Effector memory CD4-positive, alpha-beta T cell (primary cell): Measurements from ENCODE around the gene TRIO.
A peak's percentile ranks its signal among the peaks of the same experiment; 100 is the strongest.

Experiments used
- DNase-seq, 3 donors: peaks; one replicate each; pipeline ENCODE4 v3.0.0-alpha.2; 2020
- H3K27ac ChIP-seq: 2 replicates; pipeline ENCODE4 v1.7.0; 2013; ENCODE audit warnings: mild to moderate bottlenecking, low read length, moderate library complexity; ENCODE audit not compliant: insufficient read depth, poor library complexity, severe bottlenecking
- H3K27me3 ChIP-seq: replicated peaks from 2 replicates; pipeline ENCODE4 v1.7.0; 2013; ENCODE audit warnings: mild to moderate bottlenecking, low read length; ENCODE audit not compliant: insufficient read depth, control insufficient read depth, poor library complexity, severe bottlenecking
- H3K36me3 ChIP-seq: 2 replicates; pipeline ENCODE4 v1.7.0; 2013; ENCODE audit warnings: mild to moderate bottlenecking, low read length, moderate library complexity; ENCODE audit not compliant: control insufficient read depth, insufficient read depth
- H3K4me1 ChIP-seq: 2 replicates; pipeline ENCODE4 v1.7.0; 2013; ENCODE audit warnings: low read length, mild to moderate bottlenecking; ENCODE audit not compliant: control insufficient read depth, insufficient read depth, poor library complexity, severe bottlenecking
- H3K4me3 ChIP-seq: 2 replicates; pipeline ENCODE4 v1.7.0; 2013; ENCODE audit warnings: low read length, low read depth, mild to moderate bottlenecking; ENCODE audit not compliant: insufficient read depth, poor library complexity, severe bottlenecking
- H3K9me3 ChIP-seq: 2 replicates; pipeline ENCODE4 v1.7.0; 2013; ENCODE audit warnings: mild to moderate bottlenecking, low read length, moderate library complexity; ENCODE audit not compliant: control insufficient read depth

TRIO gene

GRCh38 chr5:14341571-14342230, 198.6 kb downstream of the TRIO start:
- no peak overlapping the region for H3K27ac ChIP-seq
- no peaks in the 10 kb centered on the region for H3K4me1 ChIP-seq
- H3K4me3 ChIP-seq = no peak overlapping the region
- DNase-seq = no peak
- no peaks in the 10 kb centered on the region for H3K9me3 ChIP-seq
- no peaks in the 10 kb centered on the region for H3K27me3 ChIP-seq
- H3K36me3 ChIP-seq = no peaks in the 10 kb centered on the region

- Histone ChIP-seq H3K4me3 (no peak overlapping the region), H3K36me3 (no peaks in the 10 kb centered on the region)
- no peak for DNase-seq
These were observed 199.2 kb downstream of the TRIO start for GRCh38 chr5:14342306-14342705.

DNA sequence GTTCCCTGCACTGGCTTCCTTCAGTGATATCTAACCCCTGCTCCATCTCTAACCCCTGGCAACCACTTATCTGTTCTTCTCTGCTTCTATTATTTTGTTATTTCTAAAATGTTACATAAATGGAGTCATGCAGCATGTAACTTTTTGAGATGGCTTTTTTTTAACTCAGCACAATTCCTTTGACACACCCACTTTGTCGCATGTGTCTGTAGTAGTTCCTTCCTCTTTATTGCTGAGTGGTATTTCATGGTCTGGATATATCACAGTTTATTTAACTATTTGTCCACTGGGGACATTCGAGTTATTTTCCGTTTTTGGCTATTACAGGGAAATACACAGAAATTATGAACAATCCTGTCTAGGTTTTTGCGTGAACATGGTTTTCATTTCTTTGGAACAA, 200.2 kb downstream of the TRIO start:
- Histone ChIP-seq H3K27me3 (no peaks in the 10 kb centered on the region), H3K9me3 (no peaks in the 10 kb centered on the region), H3K4me1 (no peaks in the 10 kb centered on the region), H3K27ac (no peak overlapping the region), H3K36me3 (no peaks in the 10 kb centered on the region), H3K4me3 (no peak overlapping the region)
- no peak for DNase-seq

More at GRCh38 chr5:14342306-14342705, 199.2 kb downstream of the TRIO start:
- no peak overlapping the region for H3K27ac ChIP-seq
- no peaks in the 10 kb centered on the region for H3K9me3 ChIP-seq
- H3K4me1 ChIP-seq = no peaks in the 10 kb centered on the region
- no peaks in the 10 kb centered on the region for H3K27me3 ChIP-seq

- Histone ChIP-seq H3K27me3 (no peaks in the 10 kb centered on the region), H3K4me1 (no peaks in the 10 kb centered on the region), H3K4me3 (no peak overlapping the region), H3K27ac (no peak overlapping the region), H3K36me3 (no peaks in the 10 kb centered on the region), H3K9me3 (no peaks in the 10 kb centered on the region)
- no peak for DNase-seq
These were observed 204.4 kb downstream of the TRIO start for GRCh38 chr5:14347522-14347921.

DNA sequence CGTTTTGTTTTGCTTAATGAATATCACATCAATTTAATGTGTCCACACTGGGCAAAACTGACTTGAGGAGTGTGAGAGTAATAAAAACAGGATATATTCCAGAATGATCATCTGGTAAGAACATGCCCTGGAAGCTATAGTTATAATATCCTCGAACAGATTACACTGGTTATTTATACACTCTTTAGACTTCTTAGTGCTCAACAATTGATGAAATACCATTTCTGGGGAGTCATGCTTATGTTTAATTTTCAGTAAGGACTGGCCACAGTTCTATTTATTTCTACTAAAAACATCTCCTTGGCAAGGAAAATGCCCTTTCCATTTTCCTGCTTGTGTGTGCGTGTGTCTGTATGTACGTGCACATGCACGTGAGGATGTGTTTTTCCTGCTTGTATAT, 205.0 kb downstream of the TRIO start:
- Histone ChIP-seq H3K27ac (no peak overlapping the region), H3K4me3 (no peak overlapping the region), H3K36me3 (no peaks in the 10 kb centered on the region)

GRCh38 chr5:14349029-14349428, 205.9 kb downstream of the TRIO start:
- no peaks in the 10 kb centered on the region for H3K4me1 ChIP-seq
- no peak for DNase-seq
- H3K4me3 ChIP-seq = no peak overlapping the region
- no peaks in the 10 kb centered on the region for H3K27me3 ChIP-seq
- no peaks in the 10 kb centered on the region for H3K36me3 ChIP-seq
- H3K27ac ChIP-seq = no peak overlapping the region
- H3K9me3 ChIP-seq = no peaks in the 10 kb centered on the region

More for the DNA sequence above, 205.0 kb downstream of the TRIO start:
- Histone ChIP-seq H3K9me3 (no peaks in the 10 kb centered on the region), H3K27me3 (no peaks in the 10 kb centered on the region), H3K4me1 (no peaks in the 10 kb centered on the region)
- no peak for DNase-seq

DNA sequence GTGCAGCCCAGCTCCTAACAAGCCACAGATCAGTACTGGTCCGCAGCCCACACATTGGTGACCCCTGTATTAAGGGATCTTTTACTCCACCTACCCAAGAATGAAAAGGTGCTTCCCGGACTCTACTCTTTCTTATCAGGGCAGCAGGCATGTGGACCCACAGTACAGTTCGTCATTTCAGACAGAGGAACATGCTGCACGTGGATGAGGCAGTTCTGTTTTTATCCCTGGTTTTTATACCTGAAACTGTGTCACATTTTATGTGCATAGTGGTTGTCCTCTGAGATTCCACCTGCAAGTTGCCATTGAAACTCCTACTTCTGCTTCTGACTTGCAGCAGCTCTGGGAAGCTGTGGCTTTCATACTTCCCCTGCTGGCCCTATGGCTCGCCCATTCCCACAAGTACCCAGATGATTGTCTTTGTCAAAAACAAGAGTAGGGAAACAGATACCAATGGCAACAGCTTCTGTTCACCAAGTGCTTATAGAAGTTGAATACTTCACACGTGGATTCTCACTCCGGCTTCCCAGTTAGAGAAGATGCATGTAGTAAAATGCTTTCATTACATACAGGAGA, 208.0 kb downstream of the TRIO start:
- no peaks in the 10 kb centered on the region for H3K36me3 ChIP-seq
- H3K4me1 ChIP-seq = no peaks in the 10 kb centered on the region
- H3K4me3 ChIP-seq = no peak overlapping the region
- no peaks in the 10 kb centered on the region for H3K9me3 ChIP-seq
- no peaks in the 10 kb centered on the region for H3K27me3 ChIP-seq
- no peak for DNase-seq
- no peak overlapping the region for H3K27ac ChIP-seq

GRCh38 chr5:14351845-14352712, 208.9 kb downstream of the TRIO start:
- Histone ChIP-seq H3K27ac (no peak overlapping the region), H3K9me3 (no peaks in the 10 kb centered on the region), H3K4me3 (no peak overlapping the region), H3K36me3 (no peaks in the 10 kb centered on the region), H3K27me3 (no peaks in the 10 kb centered on the region), H3K4me1 (no peaks in the 10 kb centered on the region)
- peak; percentile 5 to 42 (median 16) for DNase-seq

DNA sequence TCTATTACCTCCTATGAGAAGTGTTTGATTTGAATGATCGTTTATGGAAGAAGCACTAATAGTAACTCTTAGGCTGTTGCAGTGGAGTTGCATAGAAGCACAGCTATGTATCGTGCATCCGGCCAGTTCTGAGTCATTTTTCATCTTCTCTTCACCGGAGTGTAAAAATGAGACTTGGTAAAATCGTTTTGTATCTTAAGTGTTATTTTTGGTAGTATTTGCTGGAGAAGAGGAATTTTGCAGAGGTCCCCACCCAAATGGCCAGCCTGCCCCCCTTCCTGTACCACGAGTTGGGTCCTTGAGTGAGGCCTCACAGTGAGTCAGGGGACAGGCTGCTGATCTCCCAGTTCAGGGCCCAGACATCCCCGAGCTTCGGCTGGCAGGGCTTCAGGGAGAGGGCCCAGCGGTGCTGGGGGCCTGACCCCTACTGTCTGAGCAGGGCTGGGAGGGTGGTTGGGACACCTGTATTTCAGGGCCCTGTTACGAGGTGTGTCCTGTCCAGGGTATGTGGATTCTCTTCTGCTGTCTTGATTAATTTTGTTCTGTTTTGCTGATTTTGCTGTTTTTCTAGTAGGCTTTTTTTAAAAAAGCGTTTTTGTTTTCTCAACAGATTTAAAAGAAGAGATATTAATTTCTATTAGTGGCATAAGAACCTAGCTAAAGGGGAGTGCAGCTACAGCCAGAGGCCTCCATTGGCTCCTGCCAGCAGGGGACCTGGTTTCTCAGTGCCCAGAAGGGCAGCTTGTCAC, 210.8 kb downstream of the TRIO start:
- no peaks in the 10 kb centered on the region for H3K9me3 ChIP-seq
- no peaks in the 10 kb centered on the region for H3K4me1 ChIP-seq
- no peaks in the 10 kb centered on the region for H3K36me3 ChIP-seq
- H3K4me3 ChIP-seq = no peak overlapping the region
- H3K27me3 ChIP-seq = no peaks in the 10 kb centered on the region
- no peak overlapping the region for H3K27ac ChIP-seq
- DNase-seq = no peak
